Pulmonary artery endothelial cell (primary cell): ENCODE measurements around the gene AP3S2. TPM values are rescaled to one million over a fixed set of nuclear protein-coding genes. Genes with fewer than 3 reads are reported as not detected.

ENCODE experiments used
- DNase-seq: peaks from one replicate; pipeline ENCODE4 v3.0.0-alpha.2; 2011; ENCODE audit warnings: low read depth, low spot score
- total RNA-seq: library from RNA; depleted of rRNA; stranded (reverse); fragments of >200 nt; gene quantifications from 2 replicates; pipeline ENCODE4 v1.2.3, GENCODE V29; 2014

The AP3S2 gene
- total RNA-seq, 1 donor from 2014 or later, result 19.5 TPM

- no peak for DNase-seq
Observed at GRCh38 chr15:89817701-89818280, 76.0 kb downstream of the AP3S2 start.

GRCh38 chr15:89815769-89816168 lies 78.0 kb downstream of the AP3S2 start:
- DNase-seq, result no peak

DNA sequence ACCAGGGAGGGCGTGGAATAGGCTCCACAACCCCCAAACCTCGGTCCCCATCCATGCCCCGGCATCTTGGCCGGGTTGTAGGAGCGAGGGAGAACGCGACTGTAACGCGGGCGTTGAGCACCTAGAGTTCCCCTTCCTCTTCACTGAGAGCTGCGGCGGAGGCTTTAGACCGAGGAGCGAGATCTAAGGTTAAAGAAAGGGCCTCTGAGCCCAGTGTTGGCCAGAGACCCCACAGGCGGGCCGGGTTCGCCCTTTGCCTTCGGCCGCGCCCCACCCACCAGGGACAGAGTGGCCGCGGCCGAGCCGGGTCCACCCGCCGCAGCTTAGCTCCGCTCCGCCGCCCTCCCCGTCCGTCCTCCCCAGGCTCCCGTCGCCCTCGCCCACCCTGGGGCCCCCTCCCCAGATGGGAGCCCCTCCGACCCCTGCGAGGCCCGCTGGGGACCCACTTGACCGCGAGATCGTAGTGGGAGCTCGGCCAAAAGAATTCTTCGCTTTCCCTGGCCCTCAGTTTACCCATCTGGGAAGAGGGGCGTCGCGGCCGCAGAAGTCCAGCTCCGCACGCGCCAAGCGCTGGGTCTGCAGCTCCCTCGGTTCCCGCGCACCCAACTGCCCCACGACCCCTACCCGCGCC lies 79.6 kb downstream of the AP3S2 start:
- no peak for DNase-seq

DNA sequence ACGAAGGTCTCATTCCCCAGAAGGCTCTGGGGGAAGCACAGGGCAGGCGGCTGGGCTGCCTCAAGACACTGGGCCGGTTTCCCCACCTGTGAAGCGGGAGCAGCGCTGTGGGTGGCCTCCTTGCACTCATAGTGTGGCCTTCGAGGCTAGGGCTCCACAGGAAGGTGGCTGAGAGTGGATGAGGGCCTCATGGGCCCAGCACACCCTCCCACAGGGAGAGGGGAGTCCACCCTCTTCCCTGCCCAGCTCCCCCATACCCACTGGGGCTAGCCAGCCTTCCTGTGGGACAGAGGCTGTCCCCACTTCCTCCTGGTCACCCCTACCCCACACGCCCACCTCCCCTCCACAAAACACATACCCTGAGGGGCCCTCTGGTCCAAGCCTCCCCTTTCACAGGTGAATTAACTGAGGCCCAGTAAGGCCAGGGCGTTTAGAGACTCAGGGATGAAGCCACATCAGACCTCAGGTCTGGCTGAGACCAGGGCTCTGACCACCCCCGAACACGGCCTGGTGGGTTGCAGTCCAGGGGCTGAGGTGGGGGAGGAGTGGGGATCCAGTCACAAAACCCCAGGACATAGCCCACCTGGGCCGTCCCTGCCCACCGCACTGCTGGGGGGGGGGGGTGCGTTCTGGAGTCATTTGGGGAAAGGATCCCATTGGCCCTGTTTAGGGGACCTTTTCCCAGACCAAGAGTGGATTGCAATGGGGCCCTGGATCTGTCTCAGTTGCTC lies 80.2 kb downstream of the AP3S2 start:
- DNase-seq, result no peak

- DNase-seq, result no peak
Observed at GRCh38 chr15:89812847-89813320, 80.9 kb downstream of the AP3S2 start.

GRCh38 chr15:89812011-89812846 lies 81.6 kb downstream of the AP3S2 start:
- no peak for DNase-seq

GRCh38 chr15:89810837-89811236 lies 83.0 kb downstream of the AP3S2 start:
- no peak for DNase-seq

DNA sequence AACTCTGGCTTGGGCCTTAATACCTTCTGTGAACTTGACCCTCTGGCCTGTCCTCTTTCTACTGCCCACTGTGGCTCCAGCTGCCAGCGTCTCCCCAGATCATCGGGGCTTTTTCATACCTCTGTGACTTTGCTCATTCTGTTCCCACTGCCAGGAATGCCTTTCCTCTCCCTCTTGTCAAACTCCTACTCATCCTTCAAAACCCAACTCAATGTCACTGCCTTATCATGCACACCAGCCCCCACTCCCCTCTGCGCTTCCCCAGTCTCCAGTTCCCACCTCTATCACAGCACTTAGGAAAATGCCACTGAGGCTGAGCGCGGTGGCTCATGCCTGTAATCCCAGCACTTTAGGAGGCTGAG lies 84.0 kb downstream of the AP3S2 start:
- no peak for DNase-seq

DNA sequence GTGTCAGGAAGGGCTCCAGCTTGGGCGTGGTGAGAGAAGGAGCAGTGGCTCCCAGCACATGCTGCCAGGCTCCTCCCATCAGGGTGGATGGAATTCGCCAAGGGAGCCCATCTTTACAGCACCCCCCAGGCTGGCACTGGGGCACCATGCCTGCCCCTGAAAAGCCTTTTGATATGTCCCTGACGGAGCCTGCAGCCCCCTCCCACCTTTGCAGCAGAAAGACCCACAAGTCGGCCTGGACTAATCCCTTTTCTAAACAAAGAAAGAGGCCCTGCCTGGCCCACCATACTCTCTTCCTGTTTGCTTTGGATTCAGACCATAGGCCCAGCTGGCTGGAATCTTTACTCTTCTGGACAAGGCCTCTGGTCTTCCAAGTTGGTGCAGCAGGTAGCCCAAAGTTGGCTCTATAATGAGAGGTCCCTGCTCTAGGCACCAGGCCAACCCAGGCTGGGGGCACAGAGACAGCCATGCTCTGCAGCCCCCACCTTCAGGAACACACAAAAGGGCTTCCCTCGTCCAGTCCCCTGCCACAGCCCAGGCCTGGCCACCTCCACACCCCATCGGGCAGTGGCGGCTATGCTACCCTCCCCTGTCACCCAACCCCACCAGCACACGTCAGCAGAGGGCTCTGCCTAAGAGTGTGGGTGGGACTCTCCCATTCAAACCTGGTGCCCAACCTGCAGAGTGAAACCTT lies 84.6 kb downstream of the AP3S2 start:
- DNase-seq, result no peak

GRCh38 chr15:89808160-89808870 lies 85.5 kb downstream of the AP3S2 start:
- no peak for DNase-seq

DNA sequence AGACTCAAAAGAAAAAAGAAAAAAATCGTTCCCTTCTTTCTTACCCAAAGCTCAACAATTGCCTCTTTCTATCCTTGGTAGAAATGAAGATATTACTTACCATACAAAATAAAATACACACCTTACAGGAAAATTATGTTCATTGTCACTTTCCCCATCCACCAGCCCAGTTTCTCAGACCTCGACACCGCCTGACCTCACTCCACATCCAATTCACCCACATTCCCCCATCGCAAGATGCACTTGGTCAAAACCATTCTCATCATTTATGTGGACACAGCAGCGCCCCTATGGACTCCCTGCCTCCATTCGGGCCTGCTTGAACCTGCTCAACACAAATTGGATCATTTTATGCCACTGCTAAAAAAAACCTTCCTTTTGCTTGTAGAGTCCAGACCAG lies 86.1 kb downstream of the AP3S2 start:
- no peak for DNase-seq

DNA sequence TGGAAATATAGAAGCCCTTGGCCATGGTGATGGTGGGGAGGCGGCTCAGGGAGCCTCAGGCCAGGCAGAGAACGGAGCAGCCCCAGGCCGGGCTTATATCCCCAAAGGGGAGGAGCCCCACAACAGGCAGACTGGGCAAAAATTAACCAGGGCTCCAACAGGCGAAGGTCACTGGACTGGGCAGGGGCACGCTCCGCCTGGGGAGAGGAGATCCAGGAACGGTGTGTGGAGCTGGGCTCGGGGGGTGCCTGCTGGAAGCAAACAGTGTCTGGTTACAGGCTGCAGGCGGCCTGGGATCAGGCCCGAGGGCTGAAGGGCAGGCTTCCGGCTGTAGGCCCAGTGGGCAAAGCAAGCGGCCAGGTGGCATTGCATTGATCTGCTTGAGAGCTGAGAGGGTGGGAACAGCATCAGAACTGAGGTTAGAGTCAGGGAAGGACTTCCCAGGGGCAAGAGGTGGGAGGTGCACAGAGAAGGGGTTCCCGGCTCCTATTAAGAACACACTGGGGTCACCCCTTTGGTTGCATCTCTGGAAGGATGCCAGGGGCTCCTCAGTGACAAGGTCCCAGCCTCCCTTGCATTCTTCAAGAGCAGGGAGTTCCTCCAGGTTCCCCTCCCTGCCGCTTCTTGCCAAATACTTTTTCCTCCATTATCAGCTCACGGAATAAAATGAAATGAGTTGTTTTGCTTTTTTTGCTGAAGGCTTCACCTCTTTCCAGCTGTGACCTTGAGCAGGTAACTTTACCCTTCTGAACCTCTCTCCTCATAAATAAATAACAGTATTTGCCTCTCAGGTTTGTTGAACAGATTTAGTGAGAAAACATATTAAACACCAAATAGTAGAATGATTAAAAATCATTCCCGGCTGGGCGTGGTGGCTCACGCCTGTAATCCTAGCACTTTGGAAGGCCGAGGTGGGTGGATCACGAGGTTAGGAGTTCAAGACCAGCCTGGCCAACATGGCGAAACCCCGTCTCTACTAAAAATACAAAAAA lies 86.9 kb downstream of the AP3S2 start:
- no peak for DNase-seq

- DNase-seq, result no peak
Observed at GRCh38 chr15:89806210-89806558, 87.6 kb downstream of the AP3S2 start.

- DNase-seq, result no peak
Observed at GRCh38 chr15:89805241-89806209, 88.3 kb downstream of the AP3S2 start.

- DNase-seq, result no peak
Observed at GRCh38 chr15:89803941-89804800, 89.6 kb downstream of the AP3S2 start.

GRCh38 chr15:89802986-89803824 lies 90.6 kb downstream of the AP3S2 start:
- DNase-seq, result no peak
